SU-DHL-6 (cell line): Measurements from ENCODE around the gene CREBBP.

Source experiments
- EZH2phosphoT487 ChIP-seq: fragments of 200-600 bp; sonication (generic), shearing (Covaris generic); conservative IDR thresholded peaks from 2 replicates; pipeline ENCODE4 v1.6.1; 2018; ENCODE audit warnings: mild to moderate bottlenecking, antibody characterized with exemption, low read length, moderate library complexity, mixed read lengths
- TF ChIP-seq, protein P1 (sequence below): fragments of 200-600 bp; sonication (generic); IDR thresholded peaks from one replicate; pipeline ENCODE4 v1.5.1; 2017; ENCODE audit warnings: antibody characterized with exemption, mild to moderate bottlenecking, low read length, moderate library complexity; ENCODE audit not compliant: insufficient read depth, poor library complexity, severe bottlenecking

GRCh38 chr16:3838600-3839401 lies 41.7 kb downstream of the CREBBP start:
- TF ChIP-seq, protein P1, sequence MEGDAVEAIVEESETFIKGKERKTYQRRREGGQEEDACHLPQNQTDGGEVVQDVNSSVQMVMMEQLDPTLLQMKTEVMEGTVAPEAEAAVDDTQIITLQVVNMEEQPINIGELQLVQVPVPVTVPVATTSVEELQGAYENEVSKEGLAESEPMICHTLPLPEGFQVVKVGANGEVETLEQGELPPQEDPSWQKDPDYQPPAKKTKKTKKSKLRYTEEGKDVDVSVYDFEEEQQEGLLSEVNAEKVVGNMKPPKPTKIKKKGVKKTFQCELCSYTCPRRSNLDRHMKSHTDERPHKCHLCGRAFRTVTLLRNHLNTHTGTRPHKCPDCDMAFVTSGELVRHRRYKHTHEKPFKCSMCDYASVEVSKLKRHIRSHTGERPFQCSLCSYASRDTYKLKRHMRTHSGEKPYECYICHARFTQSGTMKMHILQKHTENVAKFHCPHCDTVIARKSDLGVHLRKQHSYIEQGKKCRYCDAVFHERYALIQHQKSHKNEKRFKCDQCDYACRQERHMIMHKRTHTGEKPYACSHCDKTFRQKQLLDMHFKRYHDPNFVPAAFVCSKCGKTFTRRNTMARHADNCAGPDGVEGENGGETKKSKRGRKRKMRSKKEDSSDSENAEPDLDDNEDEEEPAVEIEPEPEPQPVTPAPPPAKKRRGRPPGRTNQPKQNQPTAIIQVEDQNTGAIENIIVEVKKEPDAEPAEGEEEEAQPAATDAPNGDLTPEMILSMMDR: no peak
- TF ChIP-seq EZH2phosphoT487: no peak
